K562 (cell line): ENCODE data around the gene RIIAD1. TPM values are rescaled to one million over a fixed set of nuclear protein-coding genes. Genes with fewer than 3 reads are reported as not detected.

Experiments used
- HDAC6 ChIP-seq: IDR thresholded peaks from 2 replicates; pipeline ENCODE4 v1.6.1; 2012; ENCODE audit warnings: low read depth, mild to moderate bottlenecking, control low read depth, inconsistent platforms, low read length, moderate library complexity
- POLR2H ChIP-seq: IDR thresholded peaks from 2 replicates; pipeline ENCODE4 v1.6.1; 2016; ENCODE audit warnings: missing genetic modification characterization, low read depth, mild to moderate bottlenecking, control low read depth, missing compliant biosample characterization, moderate library complexity
- ZNF717 ChIP-seq: fragments of 250-450 bp; sonication (Bioruptor Pico); IDR thresholded peaks from 2 replicates; pipeline ENCODE4 v1.5.0; 2021
- polyA plus RNA-seq, 8 experiments: library from polyadenylated mRNA; depleted of rRNA in 4 of 8; stranded (reverse) in 5 of 8; unstranded in 3 of 8; fragments of >200 nt; fragmentation: Nextera tagmentation in 2 of 8; fragmentation: Illumina TruSeq in 1 of 8; extraction: Ambion mirVana in 2 of 8; extraction: Trizol in 1 of 8; gene quantifications; 2 replicates each; pipeline versions ENCODE4 v1.2.1 to v1.2.3, GENCODE V29; 2011 to 2014; ENCODE audit warnings: inconsistent platforms in 1 of 8, missing spikeins in 1 of 8
- total RNA-seq, 7 experiments: library from RNA; depleted of rRNA in 6 of 7; stranded (reverse); fragments of >200 nt in 6 of 7; fragmentation: Illumina TruSeq in 2 of 7; extraction: Trizol in 2 of 7; gene quantifications; 2 replicates each; pipeline versions ENCODE4 v1.2.1 to v1.2.3, GENCODE V29; 2011 to 2021; ENCODE audit warnings: low replicate concordance in 1 of 7
- TF ChIP-seq, protein P1 (sequence below), 2 experiments: fragments of 450-650 bp in 1 of 2; sonication (generic) in 1 of 2; formaldehyde crosslinking in 1 of 2; IDR thresholded peaks; 2 replicates each; pipeline versions ENCODE4 v1.7.1 to v1.9.0; 2016 to 2022; ENCODE audit warnings: inconsistent platforms in 1 of 2, mild to moderate bottlenecking in 1 of 2, missing genetic modification reagents in 1 of 2
- TF ChIP-seq, protein P2 (sequence below): fragments of 200-600 bp; sonication (generic); IDR thresholded peaks from one replicate; pipeline ENCODE4 v1.6.1; 2012; ENCODE audit warnings: mild to moderate bottlenecking, low read depth, low read length, inconsistent platforms

The RIIAD1 gene
- total and polyA plus RNA-seq, 9 of the 15 experiments (the other 6 are each of a cell fraction or from before 2014, with no cell fraction given): not detected

DNA sequence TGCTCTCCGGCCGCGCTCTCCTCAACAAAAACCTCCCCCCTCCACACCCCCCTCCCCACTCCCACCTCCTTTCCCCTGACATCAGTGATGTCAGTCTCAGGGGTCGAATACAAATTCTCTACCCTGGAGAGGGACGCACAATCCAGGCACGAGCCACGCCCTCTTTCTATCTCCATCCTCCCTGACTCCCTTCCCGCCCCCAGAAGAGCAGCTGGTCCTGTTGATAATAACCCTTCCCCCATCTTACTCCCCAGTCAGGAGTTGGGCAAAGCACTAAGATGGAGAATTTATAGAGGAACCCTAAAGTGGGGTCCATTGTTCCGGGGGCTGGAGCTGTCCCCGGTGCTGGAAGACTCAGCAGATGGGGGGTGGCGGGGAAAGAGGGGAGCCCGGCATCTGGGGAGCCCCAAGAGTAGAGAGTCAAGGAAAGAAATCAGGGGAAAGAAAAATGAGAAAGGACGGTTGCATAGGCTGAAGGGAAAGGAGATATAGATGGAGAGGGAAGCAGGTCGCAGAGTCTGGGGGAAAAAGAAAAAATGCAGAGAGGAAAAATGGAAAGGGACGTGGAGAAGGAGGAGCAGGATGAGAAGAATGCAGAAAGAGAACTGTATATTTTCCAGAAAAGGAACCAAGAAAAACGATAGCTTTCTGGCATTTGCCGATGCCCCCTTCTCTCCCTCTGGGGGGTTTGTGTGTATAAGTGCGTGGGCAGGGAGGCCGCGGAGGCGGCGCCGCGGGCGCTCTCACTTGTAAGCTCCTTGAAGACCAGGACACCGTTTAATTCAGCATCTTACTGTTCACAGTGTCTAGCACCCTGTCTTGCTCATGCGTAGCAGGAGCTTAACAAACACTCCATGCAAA, 4.3 kb upstream of the RIIAD1 start, which contains the start of gene CELF3 (continued):
- TF ChIP-seq, protein P1, sequence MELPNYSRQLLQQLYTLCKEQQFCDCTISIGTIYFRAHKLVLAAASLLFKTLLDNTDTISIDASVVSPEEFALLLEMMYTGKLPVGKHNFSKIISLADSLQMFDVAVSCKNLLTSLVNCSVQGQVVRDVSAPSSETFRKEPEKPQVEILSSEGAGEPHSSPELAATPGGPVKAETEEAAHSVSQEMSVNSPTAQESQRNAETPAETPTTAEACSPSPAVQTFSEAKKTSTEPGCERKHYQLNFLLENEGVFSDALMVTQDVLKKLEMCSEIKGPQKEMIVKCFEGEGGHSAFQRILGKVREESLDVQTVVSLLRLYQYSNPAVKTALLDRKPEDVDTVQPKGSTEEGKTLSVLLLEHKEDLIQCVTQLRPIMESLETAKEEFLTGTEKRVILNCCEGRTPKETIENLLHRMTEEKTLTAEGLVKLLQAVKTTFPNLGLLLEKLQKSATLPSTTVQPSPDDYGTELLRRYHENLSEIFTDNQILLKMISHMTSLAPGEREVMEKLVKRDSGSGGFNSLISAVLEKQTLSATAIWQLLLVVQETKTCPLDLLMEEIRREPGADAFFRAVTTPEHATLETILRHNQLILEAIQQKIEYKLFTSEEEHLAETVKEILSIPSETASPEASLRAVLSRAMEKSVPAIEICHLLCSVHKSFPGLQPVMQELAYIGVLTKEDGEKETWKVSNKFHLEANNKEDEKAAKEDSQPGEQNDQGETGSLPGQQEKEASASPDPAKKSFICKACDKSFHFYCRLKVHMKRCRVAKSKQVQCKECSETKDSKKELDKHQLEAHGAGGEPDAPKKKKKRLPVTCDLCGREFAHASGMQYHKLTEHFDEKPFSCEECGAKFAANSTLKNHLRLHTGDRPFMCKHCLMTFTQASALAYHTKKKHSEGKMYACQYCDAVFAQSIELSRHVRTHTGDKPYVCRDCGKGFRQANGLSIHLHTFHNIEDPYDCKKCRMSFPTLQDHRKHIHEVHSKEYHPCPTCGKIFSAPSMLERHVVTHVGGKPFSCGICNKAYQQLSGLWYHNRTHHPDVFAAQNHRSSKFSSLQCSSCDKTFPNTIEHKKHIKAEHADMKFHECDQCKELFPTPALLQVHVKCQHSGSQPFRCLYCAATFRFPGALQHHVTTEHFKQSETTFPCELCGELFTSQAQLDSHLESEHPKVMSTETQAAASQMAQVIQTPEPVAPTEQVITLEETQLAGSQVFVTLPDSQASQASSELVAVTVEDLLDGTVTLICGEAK (IDR thresholded peaks at IDR 0.05): peak; percentile 66
- TF ChIP-seq, protein P1 (CRISPR knock-in tag; IDR thresholded peaks at IDR 0.05): no peak
- TF ChIP-seq HDAC6 (no peak), POLR2H (no peak), ZNF717 (CRISPR knock-in tag) (no peak)
- TF ChIP-seq, protein P2, sequence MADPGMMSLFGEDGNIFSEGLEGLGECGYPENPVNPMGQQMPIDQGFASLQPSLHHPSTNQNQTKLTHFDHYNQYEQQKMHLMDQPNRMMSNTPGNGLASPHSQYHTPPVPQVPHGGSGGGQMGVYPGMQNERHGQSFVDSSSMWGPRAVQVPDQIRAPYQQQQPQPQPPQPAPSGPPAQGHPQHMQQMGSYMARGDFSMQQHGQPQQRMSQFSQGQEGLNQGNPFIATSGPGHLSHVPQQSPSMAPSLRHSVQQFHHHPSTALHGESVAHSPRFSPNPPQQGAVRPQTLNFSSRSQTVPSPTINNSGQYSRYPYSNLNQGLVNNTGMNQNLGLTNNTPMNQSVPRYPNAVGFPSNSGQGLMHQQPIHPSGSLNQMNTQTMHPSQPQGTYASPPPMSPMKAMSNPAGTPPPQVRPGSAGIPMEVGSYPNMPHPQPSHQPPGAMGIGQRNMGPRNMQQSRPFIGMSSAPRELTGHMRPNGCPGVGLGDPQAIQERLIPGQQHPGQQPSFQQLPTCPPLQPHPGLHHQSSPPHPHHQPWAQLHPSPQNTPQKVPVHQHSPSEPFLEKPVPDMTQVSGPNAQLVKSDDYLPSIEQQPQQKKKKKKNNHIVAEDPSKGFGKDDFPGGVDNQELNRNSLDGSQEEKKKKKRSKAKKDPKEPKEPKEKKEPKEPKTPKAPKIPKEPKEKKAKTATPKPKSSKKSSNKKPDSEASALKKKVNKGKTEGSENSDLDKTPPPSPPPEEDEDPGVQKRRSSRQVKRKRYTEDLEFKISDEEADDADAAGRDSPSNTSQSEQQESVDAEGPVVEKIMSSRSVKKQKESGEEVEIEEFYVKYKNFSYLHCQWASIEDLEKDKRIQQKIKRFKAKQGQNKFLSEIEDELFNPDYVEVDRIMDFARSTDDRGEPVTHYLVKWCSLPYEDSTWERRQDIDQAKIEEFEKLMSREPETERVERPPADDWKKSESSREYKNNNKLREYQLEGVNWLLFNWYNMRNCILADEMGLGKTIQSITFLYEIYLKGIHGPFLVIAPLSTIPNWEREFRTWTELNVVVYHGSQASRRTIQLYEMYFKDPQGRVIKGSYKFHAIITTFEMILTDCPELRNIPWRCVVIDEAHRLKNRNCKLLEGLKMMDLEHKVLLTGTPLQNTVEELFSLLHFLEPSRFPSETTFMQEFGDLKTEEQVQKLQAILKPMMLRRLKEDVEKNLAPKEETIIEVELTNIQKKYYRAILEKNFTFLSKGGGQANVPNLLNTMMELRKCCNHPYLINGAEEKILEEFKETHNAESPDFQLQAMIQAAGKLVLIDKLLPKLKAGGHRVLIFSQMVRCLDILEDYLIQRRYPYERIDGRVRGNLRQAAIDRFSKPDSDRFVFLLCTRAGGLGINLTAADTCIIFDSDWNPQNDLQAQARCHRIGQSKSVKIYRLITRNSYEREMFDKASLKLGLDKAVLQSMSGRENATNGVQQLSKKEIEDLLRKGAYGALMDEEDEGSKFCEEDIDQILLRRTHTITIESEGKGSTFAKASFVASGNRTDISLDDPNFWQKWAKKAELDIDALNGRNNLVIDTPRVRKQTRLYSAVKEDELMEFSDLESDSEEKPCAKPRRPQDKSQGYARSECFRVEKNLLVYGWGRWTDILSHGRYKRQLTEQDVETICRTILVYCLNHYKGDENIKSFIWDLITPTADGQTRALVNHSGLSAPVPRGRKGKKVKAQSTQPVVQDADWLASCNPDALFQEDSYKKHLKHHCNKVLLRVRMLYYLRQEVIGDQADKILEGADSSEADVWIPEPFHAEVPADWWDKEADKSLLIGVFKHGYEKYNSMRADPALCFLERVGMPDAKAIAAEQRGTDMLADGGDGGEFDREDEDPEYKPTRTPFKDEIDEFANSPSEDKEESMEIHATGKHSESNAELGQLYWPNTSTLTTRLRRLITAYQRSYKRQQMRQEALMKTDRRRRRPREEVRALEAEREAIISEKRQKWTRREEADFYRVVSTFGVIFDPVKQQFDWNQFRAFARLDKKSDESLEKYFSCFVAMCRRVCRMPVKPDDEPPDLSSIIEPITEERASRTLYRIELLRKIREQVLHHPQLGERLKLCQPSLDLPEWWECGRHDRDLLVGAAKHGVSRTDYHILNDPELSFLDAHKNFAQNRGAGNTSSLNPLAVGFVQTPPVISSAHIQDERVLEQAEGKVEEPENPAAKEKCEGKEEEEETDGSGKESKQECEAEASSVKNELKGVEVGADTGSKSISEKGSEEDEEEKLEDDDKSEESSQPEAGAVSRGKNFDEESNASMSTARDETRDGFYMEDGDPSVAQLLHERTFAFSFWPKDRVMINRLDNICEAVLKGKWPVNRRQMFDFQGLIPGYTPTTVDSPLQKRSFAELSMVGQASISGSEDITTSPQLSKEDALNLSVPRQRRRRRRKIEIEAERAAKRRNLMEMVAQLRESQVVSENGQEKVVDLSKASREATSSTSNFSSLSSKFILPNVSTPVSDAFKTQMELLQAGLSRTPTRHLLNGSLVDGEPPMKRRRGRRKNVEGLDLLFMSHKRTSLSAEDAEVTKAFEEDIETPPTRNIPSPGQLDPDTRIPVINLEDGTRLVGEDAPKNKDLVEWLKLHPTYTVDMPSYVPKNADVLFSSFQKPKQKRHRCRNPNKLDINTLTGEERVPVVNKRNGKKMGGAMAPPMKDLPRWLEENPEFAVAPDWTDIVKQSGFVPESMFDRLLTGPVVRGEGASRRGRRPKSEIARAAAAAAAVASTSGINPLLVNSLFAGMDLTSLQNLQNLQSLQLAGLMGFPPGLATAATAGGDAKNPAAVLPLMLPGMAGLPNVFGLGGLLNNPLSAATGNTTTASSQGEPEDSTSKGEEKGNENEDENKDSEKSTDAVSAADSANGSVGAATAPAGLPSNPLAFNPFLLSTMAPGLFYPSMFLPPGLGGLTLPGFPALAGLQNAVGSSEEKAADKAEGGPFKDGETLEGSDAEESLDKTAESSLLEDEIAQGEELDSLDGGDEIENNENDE: no peak
